Fibroblast of skin of scalp (primary cell): ENCODE measurements around the gene XIRP1. TPM values are rescaled to one million over a fixed set of nuclear protein-coding genes. Genes with fewer than 3 reads are reported as not detected.
"Not testable (repeated sequence)": the region's sequence is repeated elsewhere in the genome, so short reads cannot be mapped to it uniquely, and the experiment has no call there.

ENCODE experiments used
- DNase-seq: peaks from one replicate; pipeline ENCODE4 v3.0.0-alpha.2; 2013
- polyA plus RNA-seq, 2 experiments: library from polyadenylated mRNA; unstranded; fragments of 120-200 nt; gene quantifications; one replicate each; pipeline ENCODE4 v1.2.1, GENCODE V29; 2013; ENCODE audit not compliant: insufficient read length in 2 of 2

XIRP1 gene
- polyA plus RNA-seq (2013, experiment 1 of 2; ENCODE audit: insufficient read length), result 1.00 TPM
- 6.4 TPM for polyA plus RNA-seq (2013, experiment 2 of 2; ENCODE audit: insufficient read length)

GRCh38 chr3:39192490-39193092 is at the start of gene XIRP1:
Gene XIRP1, minus strand, starts transcription at chr3:39192595. Its CDS starts 3,150 bp downstream, at chr3:39189445.
- DNase-seq, result peak; percentile 40

GRCh38 chr3:39241561-39241960 is 49.2 kb upstream of the XIRP1 start:
- DNase-seq, result no peak

GRCh38 chr3:39237027-39237426 is 44.6 kb upstream of the XIRP1 start:
- no peak for DNase-seq

- no peak for DNase-seq
Measured at GRCh38 chr3:39234651-39235050, 42.3 kb upstream of the XIRP1 start.

- no peak for DNase-seq
Measured at GRCh38 chr3:39232859-39233258, 40.5 kb upstream of the XIRP1 start.

- DNase-seq, result no peak
Measured at GRCh38 chr3:39230453-39230852, 38.1 kb upstream of the XIRP1 start.

GRCh38 chr3:39228496-39228895 is 36.1 kb upstream of the XIRP1 start:
- no peak for DNase-seq

GRCh38 chr3:39227596-39227995 is 35.2 kb upstream of the XIRP1 start:
- not testable (repeated sequence) for DNase-seq

GRCh38 chr3:39226106-39226741 is 33.8 kb upstream of the XIRP1 start:
- no peak for DNase-seq

- DNase-seq, result no peak
Measured at GRCh38 chr3:39224288-39224687, 31.9 kb upstream of the XIRP1 start.

- no peak for DNase-seq
Measured at GRCh38 chr3:39222939-39223338, 30.5 kb upstream of the XIRP1 start.

GRCh38 chr3:39222462-39222861 is 30.1 kb upstream of the XIRP1 start:
- DNase-seq, result no peak

- no peak for DNase-seq
Measured at GRCh38 chr3:39221141-39221530, 28.7 kb upstream of the XIRP1 start.

- DNase-seq, result no peak
Measured at GRCh38 chr3:39220407-39221140, 28.2 kb upstream of the XIRP1 start.

GRCh38 chr3:39219702-39220101 is 27.3 kb upstream of the XIRP1 start:
- no peak for DNase-seq

GRCh38 chr3:39216176-39216790 is 23.9 kb upstream of the XIRP1 start:
- no peak for DNase-seq

- DNase-seq, result no peak
Measured at GRCh38 chr3:39213613-39214012, 21.2 kb upstream of the XIRP1 start.

GRCh38 chr3:39212665-39213064 is 20.3 kb upstream of the XIRP1 start:
- DNase-seq, result no peak

- DNase-seq, result no peak
Measured at GRCh38 chr3:39211332-39212130, 19.1 kb upstream of the XIRP1 start.

- no peak for DNase-seq
Measured at GRCh38 chr3:39210078-39210477, 17.7 kb upstream of the XIRP1 start.

GRCh38 chr3:39209329-39209970 is 17.1 kb upstream of the XIRP1 start:
- DNase-seq, result no peak
